Stomach (tissue), 4 donors: ENCODE measurements around the gene ARID3B.

Source experiments
- CTCF ChIP-seq, 7 experiments: fragments of 450-650 bp in 4 of 7; fragments of 200-600 bp in 3 of 7; sonication (generic) in 3 of 7; IDR thresholded peaks; one replicate each; pipeline ENCODE4 v1.5.1; 2016 to 2019; ENCODE audit warnings: antibody characterized with exemption in 7 of 7, control low read depth in 2 of 7, mild to moderate bottlenecking in 1 of 7
- EP300 ChIP-seq: sonication (generic); formaldehyde crosslinking; IDR thresholded peaks from one replicate; pipeline ENCODE4 v1.6.1; 2017; ENCODE audit warnings: antibody characterized with exemption
- POLR2A ChIP-seq, 4 donors: fragments of 450-650 bp; IDR thresholded peaks; one replicate each; pipeline ENCODE4 v1.6.1; 2016; ENCODE audit warnings: antibody characterized with exemption in 4 of 4, control low read depth in 2 of 4, mild to moderate bottlenecking in 1 of 4, moderate library complexity in 1 of 4

- TF ChIP-seq CTCF (IDR thresholded peaks at IDR 0.05) (no peak), EP300 (no peak), POLR2A (IDR thresholded peaks at IDR 0.05) (no peak)
Measured at GRCh38 chr15:74614744-74615507, 73.9 kb downstream of the ARID3B start.
